Activated naive CD4-positive, alpha-beta T cell treated with Interleukin-2 at 50 U/mL for 16 hours (primary cell): Measurements from ENCODE around the gene VKORC1.

Experiments used
- DNase-seq: peaks from one replicate; pipeline ENCODE4 v3.0.0-alpha.2; 2020

VKORC1 gene

DNA sequence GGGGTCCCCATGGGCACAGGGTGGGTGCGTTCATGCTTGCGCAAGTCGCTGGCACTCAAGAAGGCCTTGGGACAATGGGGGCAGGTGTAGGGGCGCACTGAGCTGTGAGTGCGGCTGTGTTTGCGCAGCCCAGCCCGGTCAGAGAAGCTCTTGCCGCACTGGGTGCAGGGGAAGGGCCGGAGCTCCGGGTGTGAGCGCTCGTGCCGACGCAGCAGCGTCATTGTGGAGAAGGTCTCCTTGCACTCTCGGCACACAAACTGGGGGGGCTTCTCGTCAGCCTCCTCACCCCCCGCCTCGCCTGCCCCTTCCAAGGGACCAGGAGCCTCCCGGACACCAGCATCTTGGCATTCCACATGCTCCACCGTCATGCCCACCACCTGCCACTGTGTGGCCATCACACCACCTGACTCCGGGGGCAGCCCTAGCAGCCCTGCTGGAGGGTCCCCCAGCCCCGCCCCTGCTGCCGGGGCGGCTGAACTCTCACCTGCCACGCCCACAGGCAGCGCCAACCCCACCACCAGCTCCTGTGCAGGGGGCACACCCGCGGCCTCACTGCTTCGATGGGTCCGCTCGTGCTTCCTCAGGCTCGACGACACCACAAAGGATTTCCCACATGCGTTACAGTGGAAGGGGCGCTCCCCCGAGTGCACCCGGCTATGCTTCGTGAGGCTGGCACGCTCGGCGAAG is 33.3 kb downstream of the VKORC1 start:
- no peak for DNase-seq

DNA sequence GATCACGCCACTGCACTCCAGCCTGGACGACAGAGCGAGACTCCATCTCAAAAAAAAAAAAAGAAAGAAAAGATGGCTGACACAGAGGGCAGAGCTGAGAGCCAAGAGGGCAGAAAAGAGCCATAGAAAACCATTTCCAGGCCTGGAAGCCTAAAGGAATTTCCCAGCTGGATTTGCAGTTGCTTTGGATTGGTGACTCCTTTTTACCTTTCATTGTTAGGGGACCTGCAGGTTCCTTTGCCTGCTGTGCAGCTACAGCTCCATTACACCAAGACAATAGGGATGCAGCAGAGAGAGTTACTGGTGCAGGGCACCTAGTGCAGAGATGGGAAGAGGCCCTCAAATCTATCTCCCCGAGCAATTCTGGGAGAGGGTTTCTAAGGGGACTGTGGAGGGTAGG is 39.0 kb downstream of the VKORC1 start:
- no peak for DNase-seq

DNA sequence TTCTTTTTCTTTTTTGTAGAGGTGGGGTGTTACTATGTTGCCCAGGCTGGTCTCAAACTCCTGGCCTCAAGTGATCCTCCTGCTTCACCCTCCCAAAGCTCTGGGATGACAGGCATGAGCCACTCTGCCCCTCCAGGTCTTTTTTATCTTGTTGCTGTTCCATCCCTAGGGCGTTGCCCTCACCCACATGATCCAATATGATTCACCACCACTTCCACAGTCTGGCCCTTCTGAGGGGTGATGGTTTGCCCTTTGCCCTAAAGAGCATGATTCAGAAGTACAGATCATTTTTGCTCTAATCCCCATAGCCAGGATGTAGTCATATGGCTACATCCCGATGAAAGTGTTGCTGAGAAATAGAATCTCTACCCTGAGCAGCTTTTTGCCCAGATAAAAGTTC is 42.5 kb downstream of the VKORC1 start:
- no peak for DNase-seq

DNA sequence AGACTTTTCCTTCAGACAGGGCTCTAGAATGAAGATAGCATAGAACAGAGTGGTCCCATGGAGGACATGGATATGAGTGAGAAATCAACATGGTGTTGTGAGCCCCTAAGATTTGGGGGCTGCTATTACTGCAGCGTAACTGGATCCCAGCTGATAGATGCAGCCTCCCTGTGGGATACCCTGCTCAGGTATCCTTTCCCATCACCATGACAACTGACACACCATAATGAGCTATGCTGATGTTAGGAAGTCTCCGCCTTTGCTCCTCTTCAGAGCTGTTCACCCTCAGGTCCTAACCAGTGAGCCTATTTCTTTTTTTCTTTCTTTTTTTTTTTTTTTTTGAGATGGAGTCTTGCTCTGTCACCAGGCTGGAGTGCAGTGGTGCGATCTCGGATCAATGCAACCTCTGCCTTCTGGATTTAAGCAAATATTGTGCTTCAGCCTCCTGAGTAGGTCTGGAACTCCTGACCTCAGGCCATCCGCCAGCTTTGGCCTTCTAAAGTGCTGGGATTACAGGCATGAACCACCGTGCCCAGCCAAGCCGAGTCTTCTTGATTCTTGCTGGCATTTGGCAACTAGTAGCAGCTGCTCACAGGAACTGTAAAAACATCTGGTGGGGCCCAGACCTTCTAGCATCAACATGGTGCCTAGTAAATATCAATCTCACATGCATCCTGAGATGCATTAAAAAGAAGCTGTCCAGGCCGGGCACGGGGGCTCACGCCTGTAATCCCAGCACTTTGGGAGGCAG is 44.1 kb downstream of the VKORC1 start:
- DNase-seq, result no peak

DNA sequence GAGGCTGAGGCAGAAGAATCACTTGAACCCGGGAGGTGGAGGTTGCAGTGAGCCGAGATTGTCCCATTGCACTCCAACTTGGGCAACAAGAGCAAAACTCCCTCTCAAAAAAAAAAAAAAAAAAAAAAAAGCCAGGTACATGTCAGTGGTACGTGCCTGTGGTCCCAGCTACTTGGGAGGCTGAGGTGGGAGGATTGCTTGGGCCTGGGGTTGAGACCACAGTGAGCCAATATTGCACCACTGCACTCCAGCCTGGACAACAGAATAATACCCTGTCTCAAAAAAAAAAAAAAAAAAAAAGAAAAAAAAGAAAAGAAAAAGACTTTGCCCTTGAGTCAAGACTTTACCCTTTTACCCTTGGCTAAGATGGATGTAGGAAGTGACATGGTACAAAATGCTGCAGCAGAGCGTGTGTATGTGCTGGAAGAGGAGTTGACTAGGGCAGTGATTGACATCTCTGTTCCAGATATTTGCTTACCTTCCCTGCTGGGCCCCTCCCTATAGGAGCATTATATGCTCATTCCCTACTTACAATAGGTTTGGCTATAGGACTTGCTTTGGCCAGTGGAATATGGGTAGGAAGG is 50.6 kb downstream of the VKORC1 start:
- DNase-seq, result no peak

DNA sequence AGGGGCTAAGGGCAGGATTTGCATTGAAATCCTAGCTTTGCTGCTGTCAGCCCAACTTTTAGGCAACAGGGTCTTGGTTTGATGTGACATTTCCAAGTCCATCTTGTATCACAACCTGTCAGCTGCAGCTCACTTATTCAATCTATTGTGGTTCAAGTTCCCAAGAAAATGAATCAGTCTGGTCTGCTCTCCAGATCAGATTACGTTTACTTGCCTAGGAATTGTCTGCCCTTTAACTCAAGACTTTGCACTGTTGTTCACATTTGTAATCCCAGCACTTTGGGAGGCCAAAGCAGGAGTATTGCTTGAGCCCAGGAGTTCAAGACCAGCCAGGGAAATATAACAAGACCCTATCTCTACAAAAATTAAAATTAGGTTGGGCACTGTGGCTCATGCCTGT is 51.2 kb downstream of the VKORC1 start:
- no peak for DNase-seq

DNA sequence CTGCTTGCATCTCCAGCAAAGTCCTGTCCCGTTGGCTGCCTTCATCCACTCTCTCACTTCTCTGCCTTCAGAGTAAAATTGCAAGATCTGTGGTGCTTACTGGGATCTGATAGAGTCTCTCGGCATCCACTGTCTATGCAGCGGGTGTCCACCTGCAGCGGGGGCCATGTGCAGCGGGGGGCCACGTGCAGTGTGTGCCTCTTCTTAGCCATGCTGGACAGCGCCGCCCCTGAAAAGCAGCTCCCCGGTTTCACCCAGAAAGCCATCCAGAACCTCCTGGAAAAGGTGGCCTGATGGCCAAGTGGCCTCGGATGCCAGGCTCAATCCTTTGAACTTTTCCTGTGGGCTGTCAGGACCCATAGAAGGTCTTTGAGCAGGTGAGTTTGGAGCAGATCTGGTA is 51.7 kb downstream of the VKORC1 start:
- no peak for DNase-seq
